Measurements from ENCODE around the gene NUTM2A.
"Not testable (repeated sequence)": the region's sequence is repeated elsewhere in the genome, so short reads cannot be mapped to it uniquely, and the experiment has no call there.

DNA sequence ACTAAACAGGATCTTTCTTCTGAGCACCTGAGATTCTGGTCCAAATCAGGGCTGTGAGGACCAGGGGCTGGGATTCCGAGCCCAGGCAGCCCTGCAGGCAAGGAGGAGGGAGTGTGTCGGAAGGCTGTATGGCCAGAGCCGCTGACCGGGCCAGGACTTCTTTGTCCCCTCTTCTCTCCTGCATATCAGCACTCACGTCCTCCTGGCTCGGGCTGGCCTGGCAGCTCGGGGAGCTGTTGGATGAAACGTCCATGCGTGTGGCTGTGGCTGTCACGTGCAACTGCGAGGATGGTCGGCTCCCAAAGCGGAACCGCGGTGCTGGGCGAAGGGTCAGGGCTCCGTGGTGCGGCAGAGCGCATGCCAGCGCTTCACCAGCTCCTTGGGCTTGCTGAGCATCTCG, 11.4 kb upstream of the NUTM2A start:
- TF ChIP-seq, protein P1, sequence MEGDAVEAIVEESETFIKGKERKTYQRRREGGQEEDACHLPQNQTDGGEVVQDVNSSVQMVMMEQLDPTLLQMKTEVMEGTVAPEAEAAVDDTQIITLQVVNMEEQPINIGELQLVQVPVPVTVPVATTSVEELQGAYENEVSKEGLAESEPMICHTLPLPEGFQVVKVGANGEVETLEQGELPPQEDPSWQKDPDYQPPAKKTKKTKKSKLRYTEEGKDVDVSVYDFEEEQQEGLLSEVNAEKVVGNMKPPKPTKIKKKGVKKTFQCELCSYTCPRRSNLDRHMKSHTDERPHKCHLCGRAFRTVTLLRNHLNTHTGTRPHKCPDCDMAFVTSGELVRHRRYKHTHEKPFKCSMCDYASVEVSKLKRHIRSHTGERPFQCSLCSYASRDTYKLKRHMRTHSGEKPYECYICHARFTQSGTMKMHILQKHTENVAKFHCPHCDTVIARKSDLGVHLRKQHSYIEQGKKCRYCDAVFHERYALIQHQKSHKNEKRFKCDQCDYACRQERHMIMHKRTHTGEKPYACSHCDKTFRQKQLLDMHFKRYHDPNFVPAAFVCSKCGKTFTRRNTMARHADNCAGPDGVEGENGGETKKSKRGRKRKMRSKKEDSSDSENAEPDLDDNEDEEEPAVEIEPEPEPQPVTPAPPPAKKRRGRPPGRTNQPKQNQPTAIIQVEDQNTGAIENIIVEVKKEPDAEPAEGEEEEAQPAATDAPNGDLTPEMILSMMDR (IDR thresholded peaks at IDR 0.05; ENCODE audit: low read length): not testable (repeated sequence)
- TF ChIP-seq EZH2 (optimal IDR thresholded peaks at IDR 0.05; ENCODE audit: low read depth, low read length): not testable (repeated sequence)

All from MM.1S (cell line).